SK-N-DZ (cell line): ENCODE data around the gene GFRAL. TPM values are rescaled to one million over a fixed set of nuclear protein-coding genes. Genes with fewer than 3 reads are reported as not detected.
A peak's percentile ranks its signal among the peaks of the same experiment; 100 is the strongest.
"Not testable (repeated sequence)": the region's sequence is repeated elsewhere in the genome, so short reads cannot be mapped to it uniquely, and the experiment has no call there.

Experiments
- DNase-seq: peaks from one replicate; pipeline ENCODE4 v3.0.0-alpha.2; 2015; ENCODE audit warnings: low spot score
- polyA plus RNA-seq, 2 experiments: library from polyadenylated mRNA; depleted of rRNA; stranded (reverse); fragments of >200 nt; gene quantifications; 2 replicates each; pipeline ENCODE4 v1.2.3, GENCODE V29; 2014

The GFRAL gene, protein sequence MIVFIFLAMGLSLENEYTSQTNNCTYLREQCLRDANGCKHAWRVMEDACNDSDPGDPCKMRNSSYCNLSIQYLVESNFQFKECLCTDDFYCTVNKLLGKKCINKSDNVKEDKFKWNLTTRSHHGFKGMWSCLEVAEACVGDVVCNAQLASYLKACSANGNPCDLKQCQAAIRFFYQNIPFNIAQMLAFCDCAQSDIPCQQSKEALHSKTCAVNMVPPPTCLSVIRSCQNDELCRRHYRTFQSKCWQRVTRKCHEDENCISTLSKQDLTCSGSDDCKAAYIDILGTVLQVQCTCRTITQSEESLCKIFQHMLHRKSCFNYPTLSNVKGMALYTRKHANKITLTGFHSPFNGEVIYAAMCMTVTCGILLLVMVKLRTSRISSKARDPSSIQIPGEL
- polyA plus RNA-seq (2014; cell fraction: cytosol; rRNA removed) = not detected in 2 replicates
- not detected in 2 replicates for polyA plus RNA-seq (2014; cell fraction: nucleus; rRNA removed)

DNA sequence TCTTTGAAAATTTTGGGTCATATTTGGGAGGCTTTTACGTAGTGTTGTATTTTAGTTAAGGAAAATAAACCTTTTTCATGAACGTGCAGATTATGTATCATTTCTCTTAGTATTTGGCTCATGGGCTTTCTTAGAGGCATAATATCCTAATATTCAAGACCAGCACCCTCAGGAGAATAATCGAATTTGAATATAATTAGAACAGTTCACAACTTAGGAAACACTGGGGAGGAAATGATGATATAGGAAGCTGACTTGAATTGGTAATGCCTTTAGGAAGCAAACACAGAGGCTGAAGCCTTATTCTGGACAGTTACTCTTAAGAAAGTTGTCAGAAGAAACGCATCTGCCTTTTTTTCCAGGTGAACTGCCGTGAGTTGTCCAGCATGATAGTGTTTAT is at the start of gene GFRAL:
TSS of gene GFRAL (plus strand) at position 301 of the 400 bp plus-strand sequence. CDS start at position 387, 86 bp downstream.
- no peak for DNase-seq

DNA sequence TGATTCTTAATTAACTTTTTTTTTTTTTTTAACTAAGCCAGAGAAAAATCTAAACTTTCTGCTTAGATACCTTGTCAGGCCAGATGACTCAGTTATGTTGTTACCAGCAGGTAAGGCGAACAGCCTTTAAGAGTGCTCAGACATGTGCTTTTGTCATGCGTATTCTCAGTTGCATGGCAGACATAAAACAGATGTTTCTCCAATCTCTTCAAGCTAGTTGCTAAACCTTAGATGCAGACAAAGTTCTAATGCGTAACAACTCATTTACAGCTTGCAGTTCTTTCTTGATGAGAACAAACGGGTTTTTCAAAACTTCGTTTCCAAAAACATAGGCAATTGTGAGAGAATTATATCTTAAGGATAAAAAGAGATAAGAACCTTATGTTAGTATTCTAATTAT is 49.6 kb upstream of the GFRAL start:
- DNase-seq = peak; percentile 4

DNA sequence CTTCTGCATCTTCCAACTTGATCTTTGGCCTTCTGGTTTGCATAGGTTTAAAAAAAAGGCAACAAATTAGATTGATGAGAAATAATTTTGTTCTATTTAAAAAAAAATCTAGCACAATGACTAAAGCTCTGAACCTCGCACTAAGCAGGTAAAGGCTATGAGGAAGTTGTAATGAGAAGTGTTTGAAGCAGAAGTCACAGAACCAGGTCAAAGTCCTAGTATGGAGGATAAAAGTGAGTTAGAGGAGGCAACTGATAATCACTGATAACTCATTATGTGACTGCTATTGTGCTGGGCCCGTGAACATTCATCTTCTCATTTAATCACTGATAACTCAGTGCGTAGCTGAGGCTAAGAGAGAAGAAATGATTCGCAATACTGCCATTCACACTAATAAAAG is 46.1 kb upstream of the GFRAL start:
- no peak for DNase-seq

DNA sequence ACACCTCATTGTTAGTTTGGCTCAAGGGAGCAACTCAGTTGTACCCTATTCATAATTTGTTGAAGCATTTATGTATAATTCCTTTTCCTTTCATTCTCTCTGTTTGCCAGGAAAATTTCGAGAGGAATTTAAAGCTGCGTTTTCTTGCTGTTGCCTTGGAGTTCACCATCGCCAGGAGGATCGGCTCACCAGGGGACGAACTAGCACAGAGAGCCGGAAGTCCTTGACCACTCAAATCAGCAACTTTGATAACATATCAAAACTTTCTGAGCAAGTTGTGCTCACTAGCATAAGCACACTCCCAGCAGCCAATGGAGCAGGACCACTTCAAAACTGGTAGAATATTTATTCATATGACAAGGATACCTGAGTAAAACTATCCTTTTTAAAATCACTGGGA is 45.2 kb upstream of the GFRAL start:
- no peak for DNase-seq

DNA sequence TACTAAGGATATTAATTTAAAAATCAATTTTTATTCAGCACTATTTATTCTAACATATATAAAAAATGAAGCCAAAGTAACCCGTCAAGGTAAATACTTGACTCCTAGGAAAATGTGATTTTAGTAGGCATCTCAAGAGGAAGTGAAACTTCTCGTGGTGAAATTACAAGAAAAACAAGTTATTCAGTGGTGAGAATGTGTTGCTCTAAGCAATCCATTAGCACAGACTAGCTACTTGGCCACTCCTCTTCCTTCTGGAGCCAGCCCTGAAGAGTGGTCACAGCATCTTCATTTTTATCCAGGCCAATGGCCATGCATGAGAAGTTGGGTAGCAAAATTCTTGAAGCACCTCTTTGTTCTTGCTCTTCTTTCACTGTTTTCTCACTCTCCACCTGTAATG is 40.4 kb upstream of the GFRAL start:
- no peak for DNase-seq

DNA sequence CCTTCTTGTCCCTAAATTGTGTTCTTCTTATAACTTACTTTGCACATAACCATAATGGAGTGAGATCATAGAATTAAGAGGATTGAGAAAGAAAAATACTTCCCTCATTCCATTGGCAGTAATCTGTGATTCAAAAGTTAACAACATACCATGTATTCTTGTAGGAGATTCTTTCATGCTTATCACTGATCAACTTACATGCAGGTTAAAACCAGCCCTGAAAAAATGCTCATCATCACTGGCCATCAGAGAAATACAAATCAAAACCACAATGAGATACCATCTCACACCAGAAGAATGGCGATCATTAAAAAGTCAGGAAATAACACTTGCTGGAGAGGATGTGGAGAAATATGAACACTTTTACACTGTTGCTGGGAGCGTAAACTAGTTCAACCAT is 36.5 kb upstream of the GFRAL start:
- DNase-seq = no peak

DNA sequence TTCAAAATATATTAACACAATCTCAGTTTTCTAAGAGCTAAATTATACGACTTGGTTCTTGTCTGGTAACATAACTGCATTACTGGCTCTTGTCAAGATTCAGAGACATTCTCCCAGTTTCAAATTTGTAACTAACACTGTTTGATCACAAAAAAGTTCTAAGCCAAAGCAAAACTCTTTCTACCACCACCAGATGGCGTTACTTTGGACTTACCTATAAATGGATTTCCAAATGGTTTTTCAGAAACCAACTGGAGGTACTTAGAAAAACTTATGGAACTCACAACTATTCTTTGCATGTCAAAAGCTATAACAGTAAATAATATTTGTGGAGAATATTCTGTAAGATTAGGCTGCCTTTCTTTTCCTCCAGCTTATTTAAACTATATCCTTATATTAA is 34.2 kb upstream of the GFRAL start:
- no peak for DNase-seq

DNA sequence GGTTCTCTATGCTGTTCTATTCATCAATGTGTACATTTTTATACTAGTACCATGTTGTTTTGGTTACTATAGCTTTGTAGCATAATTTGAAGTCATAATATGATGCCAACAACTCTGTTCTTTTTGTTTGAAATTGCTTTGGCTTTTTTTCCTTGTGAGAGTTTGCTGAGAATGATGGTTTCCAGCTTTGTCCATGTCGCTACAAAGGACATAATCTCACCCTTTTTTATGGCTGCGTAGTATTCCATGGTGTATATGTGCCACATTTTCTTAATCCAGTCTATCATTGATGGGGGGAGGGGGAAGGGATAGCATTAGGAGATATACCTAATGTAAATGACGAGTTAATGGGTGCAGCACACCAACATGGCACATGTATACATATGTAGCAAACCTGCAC is 30.1 kb upstream of the GFRAL start:
- not testable (repeated sequence) for DNase-seq

DNA sequence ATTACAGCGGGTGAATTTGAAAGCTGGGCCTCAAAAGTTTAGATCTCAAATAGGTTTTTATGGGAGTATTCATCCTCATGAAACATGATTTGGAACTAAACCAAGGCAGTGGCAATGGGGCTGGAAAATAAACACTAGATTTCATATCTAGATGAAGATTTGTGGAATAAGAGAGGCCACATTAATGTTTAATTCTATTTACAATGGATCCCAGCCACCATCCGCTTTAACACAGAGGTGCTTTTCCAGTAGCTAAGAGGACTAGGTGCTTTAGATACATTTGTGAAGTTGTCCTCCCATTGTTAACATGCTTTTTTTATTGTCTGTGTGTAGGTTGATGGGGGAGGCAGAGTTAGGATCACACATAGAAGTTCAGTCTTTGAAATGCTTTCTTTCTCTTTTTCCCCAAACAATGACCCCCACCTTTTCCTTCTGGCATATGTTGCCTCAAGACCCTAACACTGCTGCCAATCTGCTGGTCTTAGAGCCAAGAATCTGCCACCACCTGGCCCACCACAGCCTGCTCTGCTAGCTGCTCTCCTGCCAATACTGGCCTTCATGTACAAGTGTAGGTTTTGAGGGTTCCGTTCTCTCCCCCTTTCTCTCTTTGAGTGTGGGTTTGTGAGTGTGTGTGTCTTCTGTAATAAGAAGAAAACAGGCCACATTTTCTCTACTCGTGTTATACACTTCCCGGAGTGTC is 27.8 kb upstream of the GFRAL start:
- DNase-seq = no peak

DNA sequence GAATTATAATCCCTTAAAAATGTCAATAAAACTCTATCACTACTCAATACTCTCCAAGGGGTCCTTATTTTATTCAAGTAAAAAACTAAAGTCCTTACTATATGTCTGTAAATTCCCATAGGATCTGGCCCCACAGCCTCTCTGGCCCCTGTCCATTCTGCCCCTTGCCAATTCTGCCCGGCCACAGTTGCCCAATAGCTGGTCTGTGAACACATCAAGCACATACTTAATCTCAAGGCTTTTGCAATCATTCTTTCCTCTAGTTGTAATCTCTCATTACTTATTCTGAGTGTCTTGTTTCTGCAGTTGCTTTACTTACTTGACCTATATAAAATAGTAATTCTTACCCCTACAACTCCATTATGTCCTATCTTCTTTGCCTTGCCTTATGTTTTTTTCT is 22.5 kb upstream of the GFRAL start:
- DNase-seq = no peak

DNA sequence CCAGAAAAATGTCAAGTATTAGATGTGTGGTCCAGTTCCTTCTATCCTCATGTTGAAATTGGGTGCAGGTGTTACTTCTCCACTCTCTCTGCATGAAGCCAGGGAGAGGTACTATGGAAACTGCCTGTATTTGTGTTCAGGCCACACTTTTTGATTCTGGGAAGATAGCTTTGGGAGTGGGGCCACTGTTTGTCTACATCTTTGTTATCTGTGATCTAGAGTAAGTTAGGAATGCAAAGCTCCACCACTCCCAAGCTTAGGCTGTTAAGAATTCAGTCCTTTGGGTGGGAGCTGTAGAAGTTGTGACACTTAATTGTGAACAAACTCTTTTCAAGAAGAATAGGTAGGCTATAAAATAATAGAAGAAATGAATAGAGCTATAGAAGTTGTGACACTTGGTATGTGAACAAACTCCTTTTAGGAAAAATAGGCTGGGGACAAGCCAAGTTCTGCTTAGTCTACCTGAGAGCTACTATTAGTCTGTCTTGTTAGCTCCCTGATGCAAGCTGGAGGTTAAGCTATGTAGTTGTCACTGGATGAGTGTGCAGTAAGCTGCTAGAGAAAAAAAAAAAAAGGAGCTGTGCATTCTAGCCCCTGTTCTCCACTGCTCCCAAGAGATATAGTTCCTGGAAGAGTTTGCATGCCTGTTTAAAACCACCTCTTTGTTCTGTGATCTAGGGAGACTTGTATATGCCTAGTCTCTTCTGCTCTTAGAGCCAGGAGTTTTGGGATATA is 7.1 kb upstream of the GFRAL start:
- no peak for DNase-seq

DNA sequence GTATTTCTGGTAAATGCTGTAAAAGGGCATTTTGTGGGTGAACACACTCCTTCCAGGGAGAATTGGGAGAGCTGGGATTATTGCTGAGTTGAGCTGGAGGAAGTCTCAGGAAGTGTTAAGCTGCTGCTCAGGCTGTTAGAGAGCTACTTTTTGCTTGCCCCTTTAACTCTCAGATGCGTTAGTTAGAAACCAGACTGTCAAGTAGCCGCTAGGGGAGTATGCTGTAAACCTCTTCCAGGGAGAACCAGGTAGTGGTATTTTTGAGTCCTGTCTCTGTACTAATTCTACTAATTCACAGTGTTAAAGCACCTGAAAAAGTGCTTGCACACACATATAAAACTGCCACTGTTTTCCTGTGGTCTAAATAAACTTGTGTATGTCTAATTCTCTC is 6.6 kb upstream of the GFRAL start:
- no peak for DNase-seq

DNA sequence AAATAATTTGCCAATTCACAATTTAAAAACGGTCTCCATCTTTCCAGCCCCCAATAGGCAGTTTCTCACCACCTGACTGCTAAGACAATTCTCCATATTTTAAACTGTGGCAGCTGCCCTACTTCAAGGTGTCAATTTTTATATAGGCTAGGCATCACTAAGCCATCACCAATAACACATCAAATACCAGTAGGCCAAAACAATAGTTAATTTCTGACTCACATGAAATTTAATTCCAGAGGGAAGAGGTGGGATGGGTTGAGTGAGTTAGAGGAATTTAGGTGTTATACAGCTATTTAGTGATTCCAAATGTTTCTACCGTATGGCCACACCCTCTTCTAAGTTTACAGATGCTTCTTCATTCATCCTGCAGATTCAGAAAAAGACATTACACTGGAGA is 49.9 kb downstream of the GFRAL start:
- no peak for DNase-seq

DNA sequence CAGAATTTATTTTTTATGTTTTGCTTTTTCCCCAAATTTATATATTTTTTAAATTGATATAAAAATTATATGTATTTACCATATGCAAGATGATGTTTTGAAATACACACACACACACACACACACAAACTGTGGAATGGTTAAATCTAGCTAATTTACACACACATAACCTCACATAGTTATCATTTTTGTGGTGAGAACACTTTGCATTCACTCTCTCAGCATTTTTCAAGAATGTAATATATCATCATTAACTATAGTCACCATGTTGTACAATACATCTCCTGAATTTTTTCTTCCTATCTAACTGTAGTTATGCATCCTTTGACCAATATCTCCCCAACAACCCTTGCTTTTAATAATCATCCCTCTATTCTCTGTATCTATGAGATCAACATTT is 52.2 kb downstream of the GFRAL start:
- DNase-seq = no peak

DNA sequence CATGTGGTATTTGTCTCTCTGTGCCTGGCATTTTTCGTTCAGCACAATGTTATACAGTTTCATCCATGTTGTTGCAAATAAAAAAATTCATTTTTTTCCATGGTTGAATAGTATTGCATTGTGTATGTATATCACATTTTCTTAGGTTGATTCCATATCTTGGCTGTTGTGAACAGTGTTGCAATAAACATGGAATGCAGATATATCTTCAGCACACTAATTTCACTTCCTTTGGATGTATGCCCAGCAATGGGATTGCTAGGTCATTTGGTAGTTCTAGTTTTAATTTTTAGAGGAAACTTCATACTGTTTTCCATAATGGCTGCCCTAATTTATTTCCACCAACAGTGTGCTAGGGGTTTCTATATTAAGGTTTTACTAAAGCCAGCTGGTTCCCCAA is 52.6 kb downstream of the GFRAL start:
- DNase-seq = no peak

DNA sequence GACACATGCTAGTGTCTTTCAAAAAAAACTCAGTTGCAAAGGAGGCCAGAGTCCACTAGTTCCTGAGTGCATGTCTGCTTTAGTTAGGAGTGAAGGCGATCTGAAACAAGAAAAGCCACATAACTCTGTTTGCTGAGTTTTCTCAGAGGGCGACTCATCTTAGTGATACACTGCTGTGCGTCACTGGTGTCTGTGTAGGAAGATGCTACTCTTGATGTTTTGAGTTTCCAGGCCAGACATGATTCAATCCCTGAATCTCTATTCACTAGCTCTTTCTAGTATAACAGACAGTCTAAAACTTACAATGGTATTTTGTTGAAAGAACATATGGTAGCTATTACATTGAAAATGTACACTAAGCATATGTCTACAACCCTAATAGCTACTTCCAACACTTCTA is 60.9 kb downstream of the GFRAL start:
- no peak for DNase-seq

DNA sequence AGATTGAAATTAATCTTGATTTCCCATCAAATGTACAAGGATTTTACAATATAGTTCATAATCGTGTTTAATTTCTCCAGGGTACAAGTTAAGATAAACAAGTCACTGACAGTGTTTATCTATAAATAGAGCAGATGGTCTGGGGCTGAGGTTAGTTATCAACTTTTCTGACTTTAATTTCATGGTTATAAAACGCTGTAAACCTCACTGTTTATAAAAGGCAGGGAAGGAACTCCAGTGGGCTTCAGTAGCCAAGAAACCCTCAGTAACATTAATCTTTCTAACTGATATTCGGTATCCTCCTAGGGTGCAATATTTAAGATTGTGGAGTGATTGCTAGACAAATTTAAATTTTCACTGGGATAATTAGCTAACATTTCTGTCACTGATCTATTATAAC is 68.6 kb downstream of the GFRAL start:
- DNase-seq = no peak

DNA sequence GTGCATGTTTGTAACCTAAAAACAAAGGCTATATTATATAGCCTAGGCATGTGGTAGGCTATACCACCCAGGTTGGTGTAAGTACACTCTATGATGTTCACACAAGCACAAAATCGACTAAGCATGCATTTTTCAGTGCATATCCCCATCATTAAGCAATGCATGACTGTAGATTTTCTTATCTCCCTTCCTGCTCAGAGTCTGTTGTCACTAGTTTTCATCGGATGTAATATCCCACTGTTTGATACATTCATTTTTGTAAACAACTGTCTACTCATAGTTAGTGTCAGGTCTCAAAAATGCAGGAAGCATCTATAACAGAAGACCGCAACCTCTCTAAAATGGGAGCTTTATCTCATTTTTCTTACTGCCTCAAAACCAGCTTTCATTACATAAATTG is 70.7 kb downstream of the GFRAL start:
- DNase-seq = no peak

DNA sequence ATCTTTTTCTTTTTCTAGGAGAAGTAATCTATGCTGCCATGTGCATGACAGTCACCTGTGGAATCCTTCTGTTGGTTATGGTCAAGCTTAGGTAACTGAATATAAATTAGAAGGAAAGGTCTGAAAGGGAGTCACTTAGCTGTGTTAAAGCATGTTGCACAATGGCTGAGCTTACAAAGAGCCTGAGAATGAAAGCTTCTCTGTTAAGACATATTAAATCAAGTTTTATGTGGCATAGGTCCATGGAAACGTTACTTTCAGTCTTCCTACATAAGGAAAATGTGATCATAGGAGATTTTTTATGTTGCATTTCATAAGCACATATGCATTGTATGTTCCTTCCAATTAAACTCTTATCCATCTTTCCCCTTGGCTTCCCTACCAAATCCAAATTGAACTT is 72.1 kb downstream of the GFRAL start:
- no peak for DNase-seq

DNA sequence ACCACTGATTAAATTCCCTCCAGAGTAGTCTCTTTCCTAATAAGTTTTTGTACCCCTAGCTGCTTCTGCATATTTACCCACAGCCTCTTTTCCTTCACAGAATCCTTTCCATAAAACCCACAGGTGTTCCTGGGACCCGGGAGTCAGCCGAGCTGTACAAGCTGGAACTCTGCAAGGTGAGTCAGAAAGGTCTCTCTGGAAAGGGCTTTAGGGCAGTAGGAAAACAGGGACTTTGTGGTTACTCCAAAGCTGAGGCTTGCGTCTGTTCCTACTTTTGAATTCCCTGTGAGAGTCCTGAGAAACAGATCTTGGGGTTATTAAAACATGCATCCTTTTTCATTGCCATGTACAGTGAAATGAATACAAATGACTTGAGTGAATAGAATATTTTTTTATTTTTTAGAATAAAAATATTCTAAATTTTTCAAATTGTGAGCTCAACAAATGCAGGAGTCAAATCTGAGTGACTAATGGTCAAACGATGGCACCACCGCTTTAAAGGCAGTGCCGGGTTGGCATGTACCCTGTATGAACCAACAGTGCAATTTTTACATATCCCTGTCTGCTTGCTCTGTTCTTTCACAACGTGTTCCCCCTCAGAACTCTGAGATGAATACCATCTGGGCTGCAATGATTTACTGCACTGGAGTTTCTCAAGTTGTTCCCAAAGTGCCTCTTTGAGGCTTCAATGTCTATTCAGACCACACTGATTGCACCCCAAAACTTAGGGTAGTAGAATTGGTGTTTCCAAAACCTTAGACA is 78.4 kb downstream of the GFRAL start:
- no peak for DNase-seq

DNA sequence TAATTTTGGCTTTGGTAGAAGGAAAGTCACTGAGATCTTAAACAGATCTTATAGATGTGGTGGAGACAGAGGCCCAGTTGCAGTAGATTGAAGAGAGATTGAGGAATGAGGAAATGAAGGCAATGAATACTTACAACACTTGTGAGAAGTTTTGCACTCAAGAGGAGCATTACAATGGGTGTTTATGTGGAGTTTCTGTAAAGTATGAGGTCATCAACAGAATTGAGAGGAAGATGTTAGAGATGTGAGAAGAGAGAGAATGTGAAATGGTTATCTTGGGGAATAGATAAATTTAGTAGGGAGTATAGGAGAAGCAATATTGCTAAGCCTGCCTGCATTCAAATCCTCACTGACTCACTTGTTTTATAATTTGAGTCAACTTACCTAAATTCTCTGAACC is 83.4 kb downstream of the GFRAL start:
- DNase-seq = no peak

DNA sequence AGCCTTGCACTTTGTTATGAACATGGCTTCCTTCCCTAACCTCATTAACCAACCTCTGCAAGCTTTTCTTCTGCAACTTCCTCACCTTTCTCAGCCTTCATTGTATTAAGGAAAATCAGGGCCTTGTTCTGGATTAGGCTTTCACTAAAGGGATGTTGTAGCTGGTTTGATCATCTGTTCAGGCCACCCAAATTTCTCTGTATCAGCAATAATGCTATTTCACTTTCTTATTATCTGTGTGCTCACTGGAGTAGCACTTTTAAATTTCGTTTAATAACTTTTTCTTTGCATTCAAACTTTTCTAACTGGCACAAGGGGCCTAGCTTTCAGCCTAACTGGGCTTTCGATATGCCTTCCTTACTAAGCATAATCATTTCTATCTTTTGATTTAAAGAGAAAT is 96.7 kb downstream of the GFRAL start:
- no peak for DNase-seq
